Panc1 (cell line): ENCODE data around the gene AP1AR. TPM values are rescaled to one million over a fixed set of nuclear protein-coding genes. Genes with fewer than 3 reads are reported as not detected.

Experiments used
- ATAC-seq: fragments of 200-7000 bp; cut with Tn5 transposase; 2 replicates; pipeline ENCODE4 v1.9.1; 2020; ENCODE audit warnings: mild to moderate bottlenecking, moderate library complexity
- BruUV-seq: library from RNA; stranded (reverse); fragments of 400-500 nt; replicated peaks from 2 replicates; lab custom pipeline; 2021; lab: Mats Ljungman, UMichigan
- CTCF ChIA-PET: fragments of 300-600 bp; sonication (Branson Sonifier 250); formaldehyde crosslinking; loops from one replicate; lab custom pipeline; 2022; ENCODE audit warnings: antibody characterized with exemption; lab: Charles Lee
- POLR2A ChIA-PET: fragments of 300-600 bp; sonication (Branson Sonifier 250); formaldehyde crosslinking; loops from one replicate; lab custom pipeline; 2022; ENCODE audit warnings: antibody characterized with exemption; lab: Charles Lee
- DNase-seq: peaks from one replicate; pipeline ENCODE4 v3.0.0-alpha.2; 2010; ENCODE audit warnings: low read depth, low spot score
- H3K27ac ChIP-seq: 2 replicates; pipeline ENCODE4 v1.5.1; 2011; ENCODE audit warnings: mild to moderate bottlenecking, low read length, inconsistent platforms
- H3K27me3 ChIP-seq: fragments of 200-500 bp; sonication (Bioruptor generic); 2 replicates; pipeline ENCODE4 v1.6.0; 2014; ENCODE audit warnings: low read length, inconsistent platforms; ENCODE audit not compliant: control insufficient read depth, insufficient read depth
- H3K36me3 ChIP-seq: fragments of 200-500 bp; sonication (Bioruptor generic); 2 replicates; pipeline ENCODE4 v1.5.1; 2014; ENCODE audit warnings: inconsistent platforms, mild to moderate bottlenecking, low read length, moderate library complexity; ENCODE audit not compliant: control insufficient read depth, insufficient read depth
- H3K4me1 ChIP-seq: 2 replicates; pipeline ENCODE4 v1.5.1; 2011; ENCODE audit warnings: inconsistent platforms, mild to moderate bottlenecking, low read length, moderate library complexity; ENCODE audit not compliant: control insufficient read depth, insufficient read depth
- H3K4me3 ChIP-seq, 2 experiments: 2 replicates each; pipeline ENCODE4 v1.5.1; 2011 to 2012; ENCODE audit warnings: low read depth in 2 of 2, low read length in 2 of 2, mild to moderate bottlenecking in 2 of 2, inconsistent platforms in 1 of 2, moderate library complexity in 1 of 2
- H3K9me3 ChIP-seq: fragments of 200-500 bp; sonication (Bioruptor generic); 2 replicates; pipeline ENCODE4 v1.5.1; 2014; ENCODE audit warnings: low read depth, mild to moderate bottlenecking, inconsistent platforms, low read length, moderate library complexity; ENCODE audit not compliant: control insufficient read depth, insufficient read depth
- CTCF ChIP-seq: fragments of 450-650 bp; IDR thresholded peaks from 2 replicates; pipeline ENCODE4 v1.5.1; 2017; ENCODE audit warnings: mild to moderate bottlenecking
- POLR2AphosphoS5 ChIP-seq: IDR thresholded peaks from 2 replicates; pipeline ENCODE4 v1.6.1; 2012; ENCODE audit warnings: mild to moderate bottlenecking, low read depth, low read length, moderate library complexity
- SIN3A ChIP-seq: IDR thresholded peaks from 2 replicates; pipeline ENCODE4 v1.6.1; 2012; ENCODE audit warnings: low read depth, mild to moderate bottlenecking, low read length, moderate library complexity, borderline replicate concordance; ENCODE audit not compliant: insufficient read depth
- TCF7L2 ChIP-seq: IDR thresholded peaks from 2 replicates; pipeline ENCODE4 v1.6.1; 2011; ENCODE audit warnings: mild to moderate bottlenecking, low read depth, low read length, inconsistent platforms
- in situ Hi-C: cut with HindIII; loops from 2 replicates; pipeline ENCODE4 v1.10.0; 2016; ENCODE audit warnings: low sequenced_read_pairs, low pct_unique_long_range_greater_than_20kb
- intact Hi-C: fragments of 100-400 bp; cut with micrococcal nuclease; formaldehyde crosslinking; loops from one replicate; pipeline ENCODE4 v1.10.0; 2022; ENCODE audit not compliant: unreplicated experiment
- total RNA-seq: library from RNA; stranded (reverse); gene quantifications from one replicate; pipeline ENCODE4 v1.2.1, GENCODE V29; 2021; ENCODE audit not compliant: unreplicated experiment
- TF ChIP-seq, protein P1 (sequence below), 2 experiments: IDR thresholded peaks; 2 replicates each; pipeline ENCODE4 v1.6.1; 2011 to 2012; ENCODE audit warnings: low read depth in 2 of 2, control low read depth in 1 of 2, low read length in 1 of 2, mild to moderate bottlenecking in 1 of 2, moderate library complexity in 1 of 2; ENCODE audit not compliant: insufficient read depth in 1 of 2

AP1AR gene
- total RNA-seq, 1 experiment from 2014 or later: 18.9 TPM

- no TSS peak for BruUV-seq
- TF ChIP-seq SIN3A: no peak
- intact Hi-C loops (no loop called here), in situ Hi-C loops (no loop called here)
- ATAC-seq (no peak), DNase-seq (no peak)
- H3K36me3 ChIP-seq: no peaks in the 10 kb centered on the region
- ChIA-PET POLR2A (no interaction called here), CTCF (no interaction called here)
- H3K9me3 ChIP-seq: no peaks in the 10 kb centered on the region
- H3K4me3 ChIP-seq: no peak overlapping the region
- no peaks in the 10 kb centered on the region for H3K27me3 ChIP-seq
- H3K27ac ChIP-seq: no peak overlapping the region
- no peaks in the 10 kb centered on the region for H3K4me1 ChIP-seq
These were observed 17.7 kb upstream of the AP1AR start for GRCh38 chr4:112213856-112214255.

GRCh38 chr4:112214390-112215264 is 17.0 kb upstream of the AP1AR start:
- DNase-seq (no peak), ATAC-seq (no peak)
- no peaks in the 10 kb centered on the region for H3K9me3 ChIP-seq
- ChIA-PET POLR2A (no interaction called here), CTCF (no interaction called here)
- no peak overlapping the region for H3K27ac ChIP-seq
- H3K27me3 ChIP-seq: no peaks in the 10 kb centered on the region
- intact Hi-C loops: no loop called here
- H3K36me3 ChIP-seq: no peaks in the 10 kb centered on the region
- H3K4me1 ChIP-seq: no peaks in the 10 kb centered on the region
- TF ChIP-seq CTCF: peak; percentile 50; the same call in 1 of the 2 replicates
- TF ChIP-seq SIN3A: no peak
- no peak for TF ChIP-seq POLR2AphosphoS5
- no peak overlapping the region for H3K4me3 ChIP-seq
- in situ Hi-C loops: no loop called here
- BruUV-seq: no TSS peak

DNA sequence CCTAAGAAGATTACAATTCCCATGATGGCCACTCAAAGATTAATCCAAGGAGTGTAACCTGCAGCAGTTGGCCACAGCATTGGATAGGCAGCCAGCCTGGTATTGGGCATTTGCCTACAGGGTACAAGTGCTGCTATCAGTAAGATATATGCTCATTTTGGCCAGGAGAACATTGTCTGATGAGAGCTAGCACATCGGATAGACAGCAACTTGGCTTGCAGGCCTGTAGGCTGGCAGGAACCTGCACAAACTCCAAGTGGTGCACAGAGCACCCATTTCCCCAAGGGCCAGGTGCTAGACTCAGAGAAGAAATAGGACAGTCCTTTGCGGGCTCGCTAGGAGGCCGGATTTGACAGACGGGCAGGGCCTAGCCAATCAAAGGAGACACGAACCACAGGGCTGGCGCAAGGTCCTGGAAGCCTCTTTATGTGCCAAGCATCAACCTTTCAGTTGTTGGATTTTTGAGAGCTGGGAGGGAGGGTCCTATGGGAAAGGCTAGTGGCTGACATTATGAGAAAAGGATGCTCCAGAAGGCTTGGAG is 11.7 kb upstream of the AP1AR start:
- BruUV-seq: no TSS peak
- in situ Hi-C loops: no loop called here
- H3K27me3 ChIP-seq: no peaks in the 10 kb centered on the region
- ATAC-seq (no peak), DNase-seq (no peak)
- intact Hi-C loops: no loop called here
- no peak overlapping the region for H3K27ac ChIP-seq
- ChIA-PET POLR2A (interaction anchor here (0.7 kb wide), 1 partner anchor 46 kb away, joined by 12 read pairs; no protein-coding TSS in a partner anchor), CTCF (no interaction called here)
- TF ChIP-seq TCF7L2 (no peak), SIN3A (no peak), CTCF (no peak), POLR2AphosphoS5 (no peak)
- TF ChIP-seq, protein P1, sequence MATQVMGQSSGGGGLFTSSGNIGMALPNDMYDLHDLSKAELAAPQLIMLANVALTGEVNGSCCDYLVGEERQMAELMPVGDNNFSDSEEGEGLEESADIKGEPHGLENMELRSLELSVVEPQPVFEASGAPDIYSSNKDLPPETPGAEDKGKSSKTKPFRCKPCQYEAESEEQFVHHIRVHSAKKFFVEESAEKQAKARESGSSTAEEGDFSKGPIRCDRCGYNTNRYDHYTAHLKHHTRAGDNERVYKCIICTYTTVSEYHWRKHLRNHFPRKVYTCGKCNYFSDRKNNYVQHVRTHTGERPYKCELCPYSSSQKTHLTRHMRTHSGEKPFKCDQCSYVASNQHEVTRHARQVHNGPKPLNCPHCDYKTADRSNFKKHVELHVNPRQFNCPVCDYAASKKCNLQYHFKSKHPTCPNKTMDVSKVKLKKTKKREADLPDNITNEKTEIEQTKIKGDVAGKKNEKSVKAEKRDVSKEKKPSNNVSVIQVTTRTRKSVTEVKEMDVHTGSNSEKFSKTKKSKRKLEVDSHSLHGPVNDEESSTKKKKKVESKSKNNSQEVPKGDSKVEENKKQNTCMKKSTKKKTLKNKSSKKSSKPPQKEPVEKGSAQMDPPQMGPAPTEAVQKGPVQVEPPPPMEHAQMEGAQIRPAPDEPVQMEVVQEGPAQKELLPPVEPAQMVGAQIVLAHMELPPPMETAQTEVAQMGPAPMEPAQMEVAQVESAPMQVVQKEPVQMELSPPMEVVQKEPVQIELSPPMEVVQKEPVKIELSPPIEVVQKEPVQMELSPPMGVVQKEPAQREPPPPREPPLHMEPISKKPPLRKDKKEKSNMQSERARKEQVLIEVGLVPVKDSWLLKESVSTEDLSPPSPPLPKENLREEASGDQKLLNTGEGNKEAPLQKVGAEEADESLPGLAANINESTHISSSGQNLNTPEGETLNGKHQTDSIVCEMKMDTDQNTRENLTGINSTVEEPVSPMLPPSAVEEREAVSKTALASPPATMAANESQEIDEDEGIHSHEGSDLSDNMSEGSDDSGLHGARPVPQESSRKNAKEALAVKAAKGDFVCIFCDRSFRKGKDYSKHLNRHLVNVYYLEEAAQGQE (IDR thresholded peaks at IDR 0.05; ENCODE audit: insufficient read depth in 1 of 2, low read depth in 2 of 2, low read length in 1 of 2): no peak
- no peaks in the 10 kb centered on the region for H3K36me3 ChIP-seq
- no peak overlapping the region for H3K4me3 ChIP-seq
- H3K9me3 ChIP-seq: no peaks in the 10 kb centered on the region
- no peaks in the 10 kb centered on the region for H3K4me1 ChIP-seq
